GM19238 (cell line): ENCODE results near the gene ATXN10.
"Not testable (repeated sequence)": the region's sequence is repeated elsewhere in the genome, so short reads cannot be mapped to it uniquely, and the experiment has no call there.

ENCODE experiments used
- DNase-seq: peaks from one replicate; pipeline ENCODE4 v3.0.0; 2011; ENCODE audit warnings: low spot score; ENCODE audit not compliant: insufficient read length

The ATXN10 gene

GRCh38 chr22:45708145-45708544 is 36.5 kb downstream of the ATXN10 start:
- DNase-seq, result no peak

DNA sequence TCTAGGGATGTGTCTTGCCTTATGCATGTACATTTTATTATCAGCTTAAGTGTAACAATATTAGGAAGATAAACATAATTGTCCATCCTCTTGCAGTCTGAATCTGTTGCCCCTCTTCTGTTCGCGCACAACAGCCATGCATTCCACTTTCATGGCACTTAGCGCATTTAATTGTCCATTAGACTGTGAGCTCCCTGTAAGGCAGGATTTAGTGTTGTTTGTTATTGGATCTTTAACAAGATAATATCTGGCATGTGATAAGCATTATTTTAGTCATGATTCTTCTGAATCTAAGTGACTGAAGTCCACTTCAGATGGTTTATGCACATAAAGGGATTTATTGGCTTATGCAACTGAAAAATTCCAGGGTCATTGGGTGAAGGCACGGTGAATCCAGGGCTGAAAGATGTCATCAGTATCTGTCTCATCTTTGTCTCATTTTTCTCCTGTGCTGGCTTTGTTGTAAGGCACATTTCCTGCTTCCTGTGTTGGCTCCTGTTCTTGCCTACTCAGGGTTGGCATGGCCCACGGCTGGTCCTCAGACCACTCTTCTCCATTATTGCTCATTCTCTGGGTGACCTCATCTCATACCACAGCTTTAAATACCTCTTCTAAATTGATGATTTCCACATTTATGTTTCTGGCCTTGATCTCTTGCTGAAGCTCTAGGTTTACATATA is 37.6 kb downstream of the ATXN10 start:
- DNase-seq, result no peak

DNA sequence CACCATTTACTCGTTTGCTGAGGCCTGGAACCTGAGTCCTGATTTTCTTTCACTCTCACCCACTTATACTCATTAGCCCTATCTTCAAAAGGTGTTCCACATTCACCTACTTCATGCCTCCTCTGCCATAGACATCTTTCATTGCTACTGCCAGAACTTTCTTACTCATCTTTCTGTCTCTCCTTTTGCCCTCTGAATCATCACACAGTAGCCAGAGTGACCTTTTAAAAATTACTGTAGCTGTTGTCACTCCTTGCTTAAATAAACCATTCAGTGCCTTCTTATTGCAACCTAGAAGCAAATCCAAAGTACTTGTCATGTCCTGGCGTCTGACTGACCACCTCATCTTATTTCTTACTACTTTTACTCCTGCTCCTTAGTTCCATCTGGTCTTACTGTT is 38.2 kb downstream of the ATXN10 start:
- DNase-seq, result no peak

- no peak for DNase-seq
Observed at GRCh38 chr22:45710469-45710868, 38.8 kb downstream of the ATXN10 start.

GRCh38 chr22:45714390-45714789 is 42.8 kb downstream of the ATXN10 start:
- DNase-seq, result not testable (repeated sequence)

DNA sequence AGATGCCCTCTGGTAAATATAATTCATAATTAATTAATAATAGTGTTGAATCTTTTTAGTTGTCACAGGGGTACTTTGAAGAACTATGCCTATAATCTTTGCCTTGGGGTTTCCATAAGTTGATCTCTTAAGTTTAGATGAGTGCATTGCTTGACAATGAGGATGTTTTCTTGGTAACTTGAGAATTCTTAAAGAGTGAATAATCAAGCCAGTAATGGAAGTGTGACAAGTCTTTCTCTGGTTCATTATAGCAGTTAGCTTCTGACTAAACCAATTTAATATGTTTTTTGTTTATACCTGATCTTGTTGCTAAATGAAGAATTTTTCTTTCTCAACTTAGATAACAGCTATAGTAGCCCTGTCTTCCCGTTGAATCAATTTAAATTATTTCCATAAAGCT is 46.2 kb downstream of the ATXN10 start:
- no peak for DNase-seq

- no peak for DNase-seq
Observed at GRCh38 chr22:45718391-45718790, 46.8 kb downstream of the ATXN10 start.

DNA sequence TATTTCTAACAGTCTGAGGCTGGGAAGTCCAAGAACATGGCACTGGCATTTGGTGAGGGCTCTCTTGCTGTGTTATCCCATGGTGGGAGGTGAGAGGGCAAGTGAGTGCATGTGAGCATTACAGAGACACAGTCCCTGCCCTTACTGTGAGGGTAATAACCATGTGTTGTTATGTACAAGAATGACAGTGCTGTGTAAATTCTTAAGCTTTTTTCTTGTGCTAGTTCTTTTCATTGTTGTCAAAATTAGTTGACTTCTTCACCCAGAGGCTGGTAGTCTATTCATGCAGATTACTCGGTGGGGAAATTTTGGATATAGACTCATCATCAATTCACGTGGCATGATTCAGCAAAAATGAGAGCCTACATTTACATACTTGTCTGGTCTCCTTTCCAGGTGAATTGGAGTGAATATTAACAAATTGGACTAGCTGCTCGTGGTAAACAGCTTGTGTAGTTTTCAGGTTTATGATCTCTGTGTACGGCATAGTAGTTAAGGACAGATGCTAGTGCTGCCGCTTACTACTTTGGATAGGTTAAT is 49.3 kb downstream of the ATXN10 start:
- no peak for DNase-seq

GRCh38 chr22:45722006-45722405 is 50.4 kb downstream of the ATXN10 start:
- DNase-seq, result no peak

DNA sequence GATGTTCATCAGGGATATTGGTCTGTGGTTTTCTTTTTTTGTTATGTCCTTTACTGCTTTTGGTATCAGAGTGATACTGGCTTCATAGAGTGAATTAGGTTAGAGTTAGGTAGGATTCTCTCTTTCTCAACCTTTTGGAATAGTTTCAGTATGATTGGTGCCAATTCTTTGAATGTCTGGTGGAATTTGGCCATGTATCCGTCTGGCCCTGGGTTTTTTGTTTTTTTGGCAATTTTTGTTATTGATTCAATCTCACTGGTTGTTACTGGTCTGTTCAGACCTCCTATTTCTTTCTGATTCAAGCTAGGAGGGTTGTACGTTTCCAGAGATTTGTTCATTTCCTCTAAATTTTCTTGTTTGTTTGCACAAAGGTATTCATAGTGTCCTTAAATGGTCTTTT is 54.4 kb downstream of the ATXN10 start:
- no peak for DNase-seq

DNA sequence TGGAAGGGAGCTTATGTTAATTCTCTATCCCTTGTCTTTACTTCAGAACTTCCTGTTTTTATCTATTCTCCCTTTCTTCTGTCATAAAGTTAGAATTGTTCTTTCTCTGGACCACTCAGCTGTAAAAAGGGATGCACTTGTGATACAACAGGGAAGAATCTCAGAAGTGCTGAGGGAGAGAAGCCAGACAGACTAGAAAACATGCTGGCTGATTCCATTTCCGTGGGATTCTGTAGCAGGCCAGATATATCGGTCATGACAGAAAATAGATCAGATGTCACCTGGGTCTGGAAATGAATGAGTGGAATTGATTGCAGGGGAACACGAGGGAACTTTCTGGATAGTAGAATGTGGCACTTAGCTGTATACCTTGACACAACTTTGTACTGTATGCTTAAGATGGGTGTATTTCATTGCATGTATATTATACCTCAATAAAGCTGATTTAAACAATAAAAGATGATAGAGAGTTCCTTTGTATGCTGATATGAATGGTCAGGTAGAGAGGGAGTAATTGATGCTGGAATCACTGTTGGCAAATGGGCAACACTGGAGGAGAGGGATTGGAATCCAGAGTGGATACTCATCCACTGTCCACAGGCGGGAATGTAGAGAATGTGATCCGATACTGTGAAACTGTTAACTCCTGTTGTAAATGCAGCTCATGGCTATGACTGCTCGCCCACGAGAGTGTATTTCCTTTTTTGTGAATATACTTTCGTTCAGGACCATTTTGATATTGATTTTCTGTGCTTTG is 59.6 kb downstream of the ATXN10 start:
- DNase-seq, result no peak

DNA sequence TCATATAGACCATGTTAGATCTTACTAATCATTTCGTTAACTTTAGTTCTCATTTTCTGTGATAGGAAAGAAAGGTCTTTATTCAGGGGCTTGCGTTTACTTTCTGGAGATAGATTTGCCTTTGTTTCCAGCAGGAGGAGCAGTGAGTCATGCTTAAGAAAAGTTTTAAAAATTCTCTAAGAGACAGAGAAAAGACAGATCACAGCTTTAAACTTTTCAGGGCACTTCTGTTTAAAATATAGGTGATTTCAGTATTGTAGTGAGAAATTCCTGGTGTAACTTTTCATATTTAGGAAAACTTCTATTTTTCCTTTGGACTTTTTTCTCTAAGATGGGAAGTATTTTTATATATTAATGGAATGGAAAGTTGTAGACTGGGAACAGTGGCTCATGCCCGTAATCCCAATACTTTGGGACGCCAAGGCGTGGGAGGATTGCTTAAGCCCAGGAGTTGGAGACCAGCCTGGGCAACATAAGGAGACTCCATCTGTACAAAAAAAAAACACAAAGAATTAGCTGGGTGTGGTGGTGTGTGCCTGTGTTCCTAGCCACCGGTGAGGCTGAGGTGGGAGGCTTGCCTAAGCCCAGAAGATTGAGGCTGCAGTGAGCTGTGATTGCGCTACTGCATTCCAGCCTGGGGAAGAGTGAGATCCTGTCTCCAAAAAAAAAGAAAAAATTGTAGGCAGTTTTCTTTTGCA is 60.3 kb downstream of the ATXN10 start:
- DNase-seq, result no peak

DNA sequence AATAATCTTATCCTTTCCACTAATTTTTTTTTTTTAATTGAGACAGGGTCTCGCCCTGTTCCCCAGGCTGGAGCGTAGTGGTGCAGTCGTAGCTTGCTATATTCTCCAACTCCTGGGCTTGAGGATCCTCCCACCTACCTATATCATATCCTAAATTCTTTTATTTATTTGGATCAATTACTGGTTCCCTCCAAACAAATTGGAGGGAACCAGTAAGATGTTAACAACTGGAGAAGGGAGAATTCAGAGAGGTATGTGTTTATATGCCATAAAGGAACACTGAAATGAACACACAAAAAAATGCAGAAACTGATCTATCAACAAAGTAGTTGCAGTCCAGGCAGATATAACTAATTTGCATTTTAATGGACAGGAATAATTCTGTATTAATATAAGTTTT is 63.6 kb downstream of the ATXN10 start:
- no peak for DNase-seq

- no peak for DNase-seq
Observed at GRCh38 chr22:45738206-45738605, 66.6 kb downstream of the ATXN10 start.

DNA sequence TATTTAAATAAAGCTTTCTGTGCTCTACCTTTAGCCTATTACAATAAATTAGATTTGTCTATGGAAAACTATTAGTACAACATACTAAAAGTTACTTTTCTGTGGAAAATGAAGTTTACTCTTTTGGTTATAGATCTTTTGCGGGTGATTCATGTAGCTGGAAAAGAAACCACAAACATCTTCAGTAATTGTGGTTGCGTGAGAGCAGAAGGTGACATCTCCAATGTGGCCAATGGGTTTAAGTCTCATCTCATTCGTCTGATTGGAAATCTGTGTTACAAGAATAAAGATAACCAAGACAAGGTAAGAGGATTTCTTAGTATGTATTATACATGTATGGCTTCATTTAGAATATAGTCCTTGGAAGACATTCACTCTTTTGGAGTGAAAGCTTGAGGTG is 68.6 kb downstream of the ATXN10 start:
- DNase-seq, result no peak

DNA sequence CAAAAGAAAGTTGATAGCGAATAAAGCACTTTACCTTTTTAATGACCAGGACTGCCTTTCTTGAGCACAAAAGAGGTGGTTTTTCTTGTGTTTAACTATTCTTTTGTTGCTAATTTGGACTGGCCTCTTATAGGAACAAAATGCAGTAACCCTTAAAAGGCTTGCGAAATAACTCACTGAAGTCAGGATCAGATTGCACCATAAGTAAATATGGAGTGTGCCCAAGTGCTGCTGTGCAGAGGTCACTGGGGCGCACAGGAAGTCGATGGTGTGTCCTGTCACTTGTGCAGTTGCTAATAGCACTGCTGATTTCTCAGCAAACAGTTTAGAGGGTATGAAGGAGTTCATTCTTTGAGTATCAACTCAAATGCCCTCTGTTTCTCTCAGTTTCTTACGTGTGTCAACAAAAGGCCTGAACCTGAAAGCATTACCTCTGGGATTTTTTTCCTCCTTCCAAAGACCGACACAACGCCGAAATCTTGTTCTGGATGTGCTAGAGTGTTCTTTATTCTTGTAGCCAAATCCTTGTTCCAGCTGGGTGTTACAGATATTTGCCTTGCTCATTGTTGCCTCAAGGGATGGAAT is 71.3 kb downstream of the ATXN10 start:
- no peak for DNase-seq

- DNase-seq, result no peak
Observed at GRCh38 chr22:45743687-45744086, 72.1 kb downstream of the ATXN10 start.

DNA sequence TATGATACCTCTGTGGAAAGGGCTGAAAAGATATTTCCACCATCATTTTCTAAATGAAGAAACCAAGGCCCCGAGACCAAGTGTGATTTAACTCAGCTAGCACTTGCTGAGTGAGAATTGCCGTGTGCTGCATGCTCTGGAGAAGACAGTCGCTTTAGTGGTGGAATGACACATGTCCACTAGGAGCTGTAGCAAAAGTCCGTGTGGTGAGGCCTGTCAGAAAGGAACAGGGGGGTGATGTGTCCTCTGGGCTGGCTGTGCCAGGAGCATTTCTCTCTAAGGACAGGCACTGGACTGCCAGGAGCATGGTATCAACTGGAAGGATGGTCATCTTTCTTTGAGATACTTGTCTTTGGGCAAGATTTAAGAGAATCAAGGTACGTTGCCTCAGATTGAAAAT is 72.8 kb downstream of the ATXN10 start:
- DNase-seq, result no peak

DNA sequence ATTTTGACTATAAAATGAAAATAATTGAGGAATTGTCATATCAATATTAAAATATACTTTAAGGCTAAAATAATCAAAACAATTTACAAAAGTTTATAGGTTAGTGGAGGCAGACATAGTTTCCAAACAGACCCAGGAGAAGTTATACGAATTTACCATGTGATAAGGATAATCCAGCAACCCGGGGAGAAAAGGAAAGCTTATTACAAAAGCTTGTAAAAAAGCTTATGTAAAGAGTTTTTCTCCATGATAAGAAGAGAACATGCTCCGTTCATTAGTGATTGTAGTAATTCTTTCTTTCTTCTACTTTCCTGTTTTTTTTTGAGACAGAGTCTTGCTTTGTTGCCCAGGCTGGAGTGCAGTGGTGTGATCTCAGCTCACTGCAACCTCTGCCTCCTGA is 79.0 kb downstream of the ATXN10 start:
- no peak for DNase-seq

GRCh38 chr22:45752036-45752435 is 80.4 kb downstream of the ATXN10 start:
- no peak for DNase-seq

DNA sequence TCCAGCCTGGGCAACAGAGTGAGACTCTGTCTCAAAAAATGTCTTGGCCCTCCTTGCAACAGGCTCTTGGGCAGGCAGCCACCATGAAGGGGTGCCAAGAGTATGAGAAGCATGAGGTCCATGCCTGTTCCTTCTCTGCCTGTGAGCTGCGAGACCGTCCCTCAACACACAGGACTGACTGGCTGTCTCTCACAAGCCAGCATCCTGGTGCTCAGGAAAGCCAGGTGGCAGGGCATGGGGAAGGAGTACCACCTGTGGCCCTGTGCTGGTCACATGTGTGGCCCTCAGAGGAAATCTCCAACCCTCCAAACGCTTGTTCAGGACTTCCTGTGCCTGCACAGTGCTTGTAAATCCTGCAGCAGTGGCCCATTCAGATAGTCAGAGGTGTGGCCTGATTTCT is 83.2 kb downstream of the ATXN10 start:
- no peak for DNase-seq

DNA sequence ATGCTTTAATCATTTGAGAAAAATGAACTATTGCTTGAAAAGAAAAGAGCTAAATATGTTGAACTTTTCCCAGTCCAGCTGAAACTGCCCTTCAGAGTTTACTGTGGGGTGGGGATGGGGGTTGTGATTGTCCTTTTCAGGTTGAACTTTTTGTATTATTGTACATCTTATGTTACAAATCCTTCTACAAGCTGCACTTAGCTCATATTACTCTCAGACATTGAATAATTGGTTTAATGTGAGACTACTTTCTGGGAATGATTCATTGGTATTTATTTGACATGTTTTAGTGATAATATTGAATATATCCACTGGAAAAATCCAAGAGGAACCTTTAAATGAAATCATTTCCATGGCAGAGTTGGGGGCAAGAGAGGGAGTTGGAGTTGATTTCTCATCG is 84.9 kb downstream of the ATXN10 start:
- DNase-seq, result no peak
